KMS-11 (cell line): ENCODE results near the gene SUN5.

ENCODE experiments used
- H2AFZ ChIP-seq: fragments of 200-600 bp; sonication (generic); 2 replicates; pipeline ENCODE4 v1.6.1; 2016; ENCODE audit warnings: antibody characterized with exemption, mixed run types, low read depth
- H3K27ac ChIP-seq: fragments of 200-600 bp; sonication (generic); 2 replicates; pipeline ENCODE4 v1.6.1; 2016; ENCODE audit warnings: mild to moderate bottlenecking, mixed run types
- H3K27me3 ChIP-seq: fragments of 200-600 bp; sonication (generic); 2 replicates; pipeline ENCODE4 v1.6.1; 2017; ENCODE audit warnings: mild to moderate bottlenecking, low read depth, mixed run types, moderate library complexity; ENCODE audit not compliant: insufficient read depth
- H3K36me3 ChIP-seq: fragments of 200-600 bp; sonication (generic); 2 replicates; pipeline ENCODE4 v1.6.1; 2017; ENCODE audit warnings: mild to moderate bottlenecking, mixed run types; ENCODE audit not compliant: insufficient read depth
- H3K4me1 ChIP-seq: fragments of 200-600 bp; sonication (generic); 2 replicates; pipeline ENCODE4 v1.6.1; 2016; ENCODE audit warnings: mild to moderate bottlenecking, low read depth, mixed run types; ENCODE audit not compliant: poor library complexity, severe bottlenecking
- H3K4me2 ChIP-seq: fragments of 200-600 bp; sonication (generic); 2 replicates; pipeline ENCODE4 v1.7.0; 2016; ENCODE audit warnings: mild to moderate bottlenecking, mixed run types
- H3K4me3 ChIP-seq: fragments of 200-600 bp; sonication (generic); IDR thresholded peaks from 2 replicates; pipeline ENCODE4 v1.6.1; 2017; ENCODE audit warnings: low read depth, low read length, mixed read lengths; ENCODE audit not compliant: insufficient read depth
- H3K79me2 ChIP-seq: fragments of 200-600 bp; sonication (generic); 2 replicates; pipeline ENCODE4 v1.6.1; 2016; ENCODE audit warnings: low read depth, mixed run types; ENCODE audit not compliant: insufficient read depth
- H3K9ac ChIP-seq: fragments of 200-600 bp; sonication (generic); 2 replicates; pipeline ENCODE4 v1.6.1; 2016; ENCODE audit warnings: mild to moderate bottlenecking, mixed run types
- H4K20me1 ChIP-seq: fragments of 200-600 bp; sonication (generic); 2 replicates; pipeline ENCODE4 v1.6.1; 2016; ENCODE audit warnings: mild to moderate bottlenecking, mixed run types; ENCODE audit not compliant: insufficient read depth
- TF ChIP-seq, protein P1 (sequence below): fragments of 200-600 bp; sonication (generic); conservative IDR thresholded peaks from 2 replicates; pipeline ENCODE4 v1.6.1; 2017; ENCODE audit warnings: low read depth, mild to moderate bottlenecking, antibody characterized with exemption, low read length, moderate library complexity, mixed read lengths

Gene SUN5

DNA sequence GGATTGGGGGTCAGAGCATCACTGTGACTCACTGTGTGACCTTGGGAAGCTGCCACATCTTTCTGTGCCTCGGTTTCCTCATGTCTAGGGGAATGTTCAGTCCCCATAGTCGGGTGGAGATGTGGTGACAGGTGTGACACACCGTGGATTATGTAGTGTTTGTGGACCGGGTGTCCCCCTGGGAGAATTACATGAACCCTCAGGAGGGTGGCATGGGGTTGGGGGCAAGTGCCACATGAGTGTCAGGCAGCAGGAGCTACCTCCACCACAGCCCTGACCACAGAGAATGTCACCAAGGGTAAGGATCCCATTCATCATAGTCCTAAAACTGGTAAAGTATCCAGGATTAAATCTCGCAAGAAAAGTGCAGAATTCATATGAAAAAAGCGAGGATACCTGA, 23.2 kb downstream of the SUN5 start:
- no peaks in the 10 kb centered on the region for H3K79me2 ChIP-seq
- H3K27me3 ChIP-seq: no peaks in the 10 kb centered on the region; the same call in 1 of the 2 replicates
- no peak overlapping the region for H3K4me3 ChIP-seq
- TF ChIP-seq, protein P1, sequence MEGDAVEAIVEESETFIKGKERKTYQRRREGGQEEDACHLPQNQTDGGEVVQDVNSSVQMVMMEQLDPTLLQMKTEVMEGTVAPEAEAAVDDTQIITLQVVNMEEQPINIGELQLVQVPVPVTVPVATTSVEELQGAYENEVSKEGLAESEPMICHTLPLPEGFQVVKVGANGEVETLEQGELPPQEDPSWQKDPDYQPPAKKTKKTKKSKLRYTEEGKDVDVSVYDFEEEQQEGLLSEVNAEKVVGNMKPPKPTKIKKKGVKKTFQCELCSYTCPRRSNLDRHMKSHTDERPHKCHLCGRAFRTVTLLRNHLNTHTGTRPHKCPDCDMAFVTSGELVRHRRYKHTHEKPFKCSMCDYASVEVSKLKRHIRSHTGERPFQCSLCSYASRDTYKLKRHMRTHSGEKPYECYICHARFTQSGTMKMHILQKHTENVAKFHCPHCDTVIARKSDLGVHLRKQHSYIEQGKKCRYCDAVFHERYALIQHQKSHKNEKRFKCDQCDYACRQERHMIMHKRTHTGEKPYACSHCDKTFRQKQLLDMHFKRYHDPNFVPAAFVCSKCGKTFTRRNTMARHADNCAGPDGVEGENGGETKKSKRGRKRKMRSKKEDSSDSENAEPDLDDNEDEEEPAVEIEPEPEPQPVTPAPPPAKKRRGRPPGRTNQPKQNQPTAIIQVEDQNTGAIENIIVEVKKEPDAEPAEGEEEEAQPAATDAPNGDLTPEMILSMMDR: no peak
- H3K4me1 ChIP-seq: no peaks in the 10 kb centered on the region
- H3K27ac ChIP-seq: no peak overlapping the region
- H3K4me2 ChIP-seq: no peak overlapping the region
- H3K36me3 ChIP-seq: no peaks in the 10 kb centered on the region
- no peak overlapping the region for H3K9ac ChIP-seq
- no peaks in the 10 kb centered on the region for H4K20me1 ChIP-seq
- no peak overlapping the region for H2AFZ ChIP-seq

DNA sequence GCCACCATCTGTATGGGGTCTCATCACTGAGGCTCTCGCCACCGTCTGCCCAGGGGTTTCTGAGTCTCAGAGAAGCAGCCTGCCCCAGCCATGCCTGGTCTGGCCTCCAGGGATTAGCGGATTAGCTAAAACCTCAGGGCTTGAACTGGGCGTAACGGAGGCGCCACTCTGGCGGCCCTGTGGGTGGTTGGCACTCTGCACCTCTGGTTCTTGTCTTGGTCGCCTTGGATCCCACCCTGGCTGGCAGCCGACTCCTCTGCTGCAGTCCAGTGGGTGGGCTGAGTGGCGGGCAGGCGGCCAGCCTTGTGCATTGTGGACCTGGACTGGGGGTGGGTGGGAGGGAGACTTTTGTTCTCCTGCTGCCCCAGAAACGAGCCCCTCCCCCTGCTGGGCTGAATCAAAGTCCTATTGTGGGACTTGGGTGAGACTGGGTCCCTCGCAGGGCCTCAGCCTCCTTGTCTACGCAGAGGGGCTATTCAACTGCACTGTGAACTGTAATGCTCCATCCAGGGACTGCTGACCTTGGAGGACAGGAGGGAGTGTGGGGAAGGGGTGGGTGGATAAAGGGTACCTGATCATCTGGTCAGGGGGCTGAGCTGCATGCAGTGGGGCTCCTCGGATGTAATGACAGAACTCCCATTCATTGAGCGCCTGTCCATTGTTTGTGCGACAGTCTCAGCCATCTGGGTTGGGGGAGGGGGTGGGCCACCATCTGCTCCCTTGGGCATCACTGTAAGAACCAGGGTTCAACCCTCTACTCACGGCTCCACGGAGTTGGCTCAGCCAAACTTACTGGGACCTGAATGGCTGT, 23.9 kb downstream of the SUN5 start:
- H3K36me3 ChIP-seq: no peaks in the 10 kb centered on the region
- no peaks in the 10 kb centered on the region; the same call in 1 of the 2 replicates for H3K27me3 ChIP-seq
- H3K9ac ChIP-seq: no peak overlapping the region
- TF ChIP-seq, protein P1: no peak
- no peak overlapping the region for H3K4me2 ChIP-seq
- H2AFZ ChIP-seq: no peak overlapping the region
- no peak overlapping the region for H3K27ac ChIP-seq
- no peaks in the 10 kb centered on the region for H3K4me1 ChIP-seq
- no peaks in the 10 kb centered on the region for H4K20me1 ChIP-seq
- no peaks in the 10 kb centered on the region for H3K79me2 ChIP-seq
- H3K4me3 ChIP-seq: no peak overlapping the region

DNA sequence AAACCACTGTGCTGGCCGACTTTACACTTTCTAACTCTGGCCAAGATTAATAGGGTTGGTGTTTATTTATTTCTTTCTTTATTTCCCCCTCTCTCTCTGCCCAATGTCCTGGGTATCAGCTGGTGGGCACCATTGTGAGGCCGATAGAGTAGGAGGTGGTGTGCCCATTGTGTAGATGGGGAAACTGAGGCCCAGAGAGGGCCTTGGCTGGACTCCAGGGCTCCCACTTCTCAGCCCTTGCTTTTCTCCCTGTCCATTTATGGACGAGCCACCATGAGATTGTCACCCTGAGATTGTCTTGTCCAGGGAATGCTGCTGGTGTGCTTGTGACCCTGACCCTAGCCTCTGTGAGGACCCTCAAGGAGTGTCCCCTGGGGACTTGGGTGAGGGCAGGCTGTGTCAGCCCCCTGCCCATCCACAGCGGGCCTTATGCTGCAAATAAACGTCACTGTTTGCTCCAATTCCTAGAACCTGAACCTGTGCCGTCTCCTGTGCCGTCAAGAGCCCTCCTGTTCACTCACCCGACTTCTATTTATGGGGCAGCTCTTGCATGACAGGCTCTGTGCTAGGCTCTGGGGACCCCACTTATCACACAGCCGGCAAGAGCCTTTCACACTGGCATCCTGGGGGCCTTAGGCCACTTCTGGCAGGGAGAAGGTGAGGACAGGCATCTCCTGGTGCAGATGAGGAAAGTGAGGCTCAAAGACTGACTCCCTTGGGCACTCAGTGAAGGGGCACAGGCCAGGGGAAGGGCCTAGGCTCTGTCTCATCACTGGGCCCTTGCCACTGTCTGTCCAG, 24.8 kb downstream of the SUN5 start:
- Histone ChIP-seq H3K9ac (no peak overlapping the region), H3K4me3 (no peak overlapping the region), H4K20me1 (no peaks in the 10 kb centered on the region), H3K4me1 (no peaks in the 10 kb centered on the region), H3K36me3 (no peaks in the 10 kb centered on the region), H3K27me3 (no peaks in the 10 kb centered on the region), H3K27ac (no peak overlapping the region), H3K4me2 (no peak overlapping the region), H3K79me2 (no peaks in the 10 kb centered on the region), H2AFZ (no peak overlapping the region)
- TF ChIP-seq, protein P1: no peak

DNA sequence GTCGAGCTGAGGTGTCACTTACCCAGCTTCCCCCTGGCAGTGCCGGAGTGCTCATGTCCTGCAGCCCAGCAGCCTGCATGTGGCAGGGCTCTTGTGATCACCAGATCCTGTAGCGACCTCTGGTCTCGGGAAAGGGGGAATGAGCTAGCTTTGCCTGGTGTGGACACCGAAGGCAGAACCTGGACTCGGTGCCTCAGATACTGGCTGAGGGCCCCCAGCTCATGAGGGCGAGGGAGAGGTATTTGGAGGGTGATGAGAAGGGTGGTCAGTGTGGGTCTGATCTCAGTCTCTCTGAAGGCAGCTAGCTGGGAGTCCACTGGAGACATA, 26.3 kb downstream of the SUN5 start:
- Histone ChIP-seq H3K4me2 (no peak overlapping the region), H3K36me3 (no peaks in the 10 kb centered on the region)

More for the DNA sequence above, 26.3 kb downstream of the SUN5 start:
- Histone ChIP-seq H3K79me2 (no peaks in the 10 kb centered on the region), H3K27me3 (no peaks in the 10 kb centered on the region), H3K27ac (no peak overlapping the region), H3K9ac (no peak overlapping the region), H2AFZ (no peak overlapping the region), H4K20me1 (no peaks in the 10 kb centered on the region), H3K4me1 (no peaks in the 10 kb centered on the region), H3K4me3 (no peak overlapping the region)
- TF ChIP-seq, protein P1: no peak
